HepG2 (cell line): ENCODE measurements around the gene TANGO2. TPM values are rescaled to one million over a fixed set of nuclear protein-coding genes. Genes with fewer than 3 reads are reported as not detected.
A peak's percentile ranks its signal among the peaks of the same experiment; 100 is the strongest.

Experiments used
- BORCS8-MEF2B ChIP-seq: sonication (generic); formaldehyde crosslinking; IDR thresholded peaks from 2 replicates; pipeline ENCODE4 v1.8.0; 2022; ENCODE audit warnings: mild to moderate bottlenecking, missing genetic modification reagents
- EEA1 ChIP-seq: sonication (generic); formaldehyde crosslinking; IDR thresholded peaks from 2 replicates; pipeline ENCODE4 v1.5.1; 2020; ENCODE audit warnings: mild to moderate bottlenecking, missing genetic modification reagents, borderline replicate concordance
- ERF ChIP-seq: IDR thresholded peaks from 2 replicates; pipeline ENCODE4 v1.6.1; 2018; ENCODE audit warnings: missing biosample characterization, missing genetic modification reagents
- GATA4 ChIP-seq: sonication (generic); IDR thresholded peaks from 2 replicates; pipeline ENCODE4 v1.6.1; 2016; ENCODE audit warnings: antibody characterized with exemption, low read depth, borderline replicate concordance
- HIVEP1 ChIP-seq: sonication (generic); formaldehyde crosslinking; IDR thresholded peaks from 2 replicates; pipeline ENCODE4 v1.4.0; 2020; ENCODE audit warnings: mild to moderate bottlenecking, missing genetic modification reagents
- HNRNPL ChIP-seq: fragments of 200-400 bp; formaldehyde crosslinking; IDR thresholded peaks from 2 replicates; pipeline ENCODE4 v1.6.1; 2017; ENCODE audit warnings: mild to moderate bottlenecking, low read depth, low read length
- KMT2B ChIP-seq: IDR thresholded peaks from 2 replicates; pipeline ENCODE4 v1.6.1; 2016; ENCODE audit warnings: missing genetic modification reagents, missing compliant biosample characterization
- MYPOP ChIP-seq: sonication (generic); formaldehyde crosslinking; IDR thresholded peaks from 2 replicates; pipeline ENCODE4 v1.8.1; 2023; ENCODE audit warnings: mild to moderate bottlenecking, moderate library complexity, missing genetic modification reagents
- NCOA2 ChIP-seq: sonication (generic); formaldehyde crosslinking; IDR thresholded peaks from 2 replicates; pipeline ENCODE4 v1.8.0; 2022; ENCODE audit warnings: inconsistent platforms
- PPARG ChIP-seq: conservative IDR thresholded peaks from 2 replicates; pipeline ENCODE4 v1.6.1; 2016; ENCODE audit warnings: missing biosample characterization, missing genetic modification reagents
- PRDM15 ChIP-seq: sonication (generic); formaldehyde crosslinking; IDR thresholded peaks from 2 replicates; pipeline ENCODE4 v1.4.0; 2020; ENCODE audit warnings: missing genetic modification reagents
- SRSF4 ChIP-seq: fragments of 200-400 bp; formaldehyde crosslinking; IDR thresholded peaks from one replicate; pipeline ENCODE4 v1.6.1; 2018; ENCODE audit warnings: mild to moderate bottlenecking, low read depth, low read length, moderate library complexity; ENCODE audit not compliant: poor library complexity, severe bottlenecking
- SRSF9 ChIP-seq: fragments of 200-400 bp; formaldehyde crosslinking; IDR thresholded peaks from 2 replicates; pipeline ENCODE4 v1.6.1; 2018; ENCODE audit warnings: borderline replicate concordance, mild to moderate bottlenecking, low read depth, low read length; ENCODE audit not compliant: insufficient read depth, poor library complexity, severe bottlenecking
- SRY ChIP-seq: sonication (generic); formaldehyde crosslinking; IDR thresholded peaks from 2 replicates; pipeline ENCODE4 v1.8.0; 2022; ENCODE audit warnings: mild to moderate bottlenecking, missing genetic modification reagents
- TARDBP ChIP-seq: sonication (generic); formaldehyde crosslinking; IDR thresholded peaks from 2 replicates; pipeline ENCODE4 v1.8.0; 2022; ENCODE audit warnings: mild to moderate bottlenecking, missing genetic modification reagents
- THRA ChIP-seq: sonication (generic); formaldehyde crosslinking; IDR thresholded peaks from 2 replicates; pipeline ENCODE4 v1.4.0; 2020; ENCODE audit warnings: missing genetic modification reagents, borderline replicate concordance
- ZBTB20 ChIP-seq: sonication (generic); formaldehyde crosslinking; IDR thresholded peaks from 2 replicates; pipeline ENCODE4 v1.8.1; 2023; ENCODE audit warnings: missing genetic modification reagents, low read depth, mild to moderate bottlenecking, borderline replicate concordance
- ZIK1 ChIP-seq: sonication (generic); formaldehyde crosslinking; IDR thresholded peaks from 2 replicates; pipeline ENCODE4 v1.5.0; 2020; ENCODE audit warnings: mild to moderate bottlenecking, low read depth, missing genetic modification reagents, borderline replicate concordance
- ZNF788 ChIP-seq: sonication (generic); formaldehyde crosslinking; IDR thresholded peaks from 2 replicates; pipeline ENCODE4 v1.5.0; 2020; ENCODE audit warnings: mild to moderate bottlenecking, missing genetic modification reagents, borderline replicate concordance
- ZNF790 ChIP-seq: sonication (generic); formaldehyde crosslinking; IDR thresholded peaks from 2 replicates; pipeline ENCODE4 v1.8.0; 2022; ENCODE audit warnings: missing genetic modification reagents, mild to moderate bottlenecking, borderline replicate concordance
- polyA plus RNA-seq, 8 experiments: library from polyadenylated mRNA; depleted of rRNA in 3 of 8; stranded (reverse) in 7 of 8; unstranded in 1 of 8; fragments of >200 nt; fragmentation: Illumina TruSeq in 4 of 8; extraction: Trizol in 4 of 8; gene quantifications; 2 replicates each; pipeline versions ENCODE4 v1.2.1 to v1.2.3, GENCODE V29; 2011 to 2016; ENCODE audit warnings: low read depth in 4 of 8, missing spikeins in 1 of 8, mixed read lengths in 1 of 8; ENCODE audit not compliant: insufficient read depth in 1 of 8
- total RNA-seq, 5 experiments: library from RNA; depleted of rRNA; stranded (reverse); fragments of >200 nt; fragmentation: Illumina TruSeq; extraction: Trizol; gene quantifications; 2 replicates each; pipeline ENCODE4 v1.2.3, GENCODE V29; 2016; ENCODE audit warnings: low read depth in 1 of 5

Gene TANGO2
- total and polyA plus RNA-seq, 2 of the 13 experiments (the other 11 are each of a cell fraction or from before 2014, with no cell fraction given) = 12.9 to 14.8 TPM

GRCh38 chr22:20080776-20081654 lies 60.1 kb downstream of the TANGO2 start (continued):
- TF ChIP-seq ZNF788 (CRISPR knock-in tag) (0 out of 2 replicates have a peak, but pooled peaks have one; percentile 22), THRA (CRISPR knock-in tag) (no peak), KMT2B (CRISPR knock-in tag) (no peak; the same call in 1 of the 2 replicates), SRSF9 (no peak), MYPOP (peak; percentile 42; the same call in 1 of the 2 replicates), SRSF4 (no peak), ZNF790 (CRISPR knock-in tag) (0 out of 2 replicates have a peak, but pooled peaks have one; percentile 22), BORCS8-MEF2B (CRISPR knock-in tag) (0 out of 2 replicates have a peak, but pooled peaks have one; percentile 20), TARDBP (CRISPR knock-in tag) (no peak), EEA1 (CRISPR knock-in tag) (0 out of 2 replicates have a peak, but pooled peaks have one; percentile 3), ERF (no peak), ZBTB20 (CRISPR knock-in tag) (no peak), ZIK1 (CRISPR knock-in tag) (no peak), HNRNPL (peak; percentile 60; the same call in 1 of the 2 replicates), SRY (CRISPR knock-in tag) (0 out of 2 replicates have a peak, but pooled peaks have one; percentile 59), NCOA2 (CRISPR knock-in tag) (no peak), PPARG (no peak), PRDM15 (CRISPR knock-in tag) (no peak), GATA4 (no peak), HIVEP1 (CRISPR knock-in tag) (peak; percentile 66; the same call in 1 of the 2 replicates)
